CD14-positive monocyte (primary cell): Measurements from ENCODE around the gene RIMBP2. TPM values are rescaled to one million over a fixed set of nuclear protein-coding genes. Genes with fewer than 3 reads are reported as not detected.

Source experiments
- DNase-seq, 3 donors: peaks; one replicate each; pipeline ENCODE4 v3.0.0-alpha.2; 2011 to 2022
- H2AFZ ChIP-seq: 2 replicates; pipeline ENCODE4 v1.6.0; 2012; ENCODE audit warnings: mild to moderate bottlenecking, low read depth, low read length, inconsistent platforms; ENCODE audit not compliant: insufficient read depth, poor library complexity, severe bottlenecking
- H3K27ac ChIP-seq, 2 donors: 1 replicate in 1 of 2; 2 replicates in 1 of 2; pipeline ENCODE4 v1.5.1; 2012 to 2013; ENCODE audit warnings: low read length in 2 of 2, control low read depth in 1 of 2, inconsistent platforms in 1 of 2, low read depth in 1 of 2, mild to moderate bottlenecking in 1 of 2
- H3K27me3 ChIP-seq, 2 donors: one replicate each; pipeline versions ENCODE4 v1.6.0 to v1.6.1; 2011 to 2013; ENCODE audit warnings: low read length in 2 of 2; ENCODE audit not compliant: control insufficient read depth in 2 of 2, insufficient read depth in 2 of 2
- H3K36me3 ChIP-seq, 2 donors: replicated peaks in 1 of 2; 1 replicate in 1 of 2; 2 replicates in 1 of 2; pipeline versions ENCODE4 v1.5.1 to v1.6.1; 2012 to 2013; ENCODE audit warnings: low read length in 2 of 2, control low read depth in 1 of 2, inconsistent platforms in 1 of 2, mild to moderate bottlenecking in 1 of 2; ENCODE audit not compliant: insufficient read depth in 2 of 2, control insufficient read depth in 1 of 2
- H3K4me1 ChIP-seq, 2 donors: 1 replicate in 1 of 2; 2 replicates in 1 of 2; pipeline versions ENCODE4 v1.5.1 to v1.6.1; 2012 to 2013; ENCODE audit warnings: low read length in 2 of 2, control low read depth in 1 of 2, inconsistent platforms in 1 of 2, mild to moderate bottlenecking in 1 of 2, moderate library complexity in 1 of 2; ENCODE audit not compliant: insufficient read depth in 2 of 2, control insufficient read depth in 1 of 2
- H3K4me2 ChIP-seq: replicated peaks from 2 replicates; pipeline ENCODE3; 2012; ENCODE audit warnings: low read length, moderate library complexity, mild to moderate bottlenecking; ENCODE audit not compliant: poor library complexity, severe bottlenecking; ENCODE audit errors: extremely low read depth
- H3K4me3 ChIP-seq, 3 experiments: fragments of 200-600 bp in 1 of 3; sonication (generic) in 1 of 3; replicated peaks in 1 of 3; 1 replicate in 2 of 3; 2 replicates in 1 of 3; pipeline ENCODE4 v1.5.1; 2011 to 2013; ENCODE audit warnings: low read length in 3 of 3, mild to moderate bottlenecking in 3 of 3, control low read depth in 2 of 3, low read depth in 2 of 3, inconsistent platforms in 1 of 3, moderate library complexity in 1 of 3
- H3K79me2 ChIP-seq: 2 replicates; pipeline ENCODE4 v1.6.0; 2012; ENCODE audit warnings: mild to moderate bottlenecking, control low read depth, inconsistent platforms, low read length, moderate library complexity; ENCODE audit not compliant: insufficient read depth
- H3K9ac ChIP-seq: 2 replicates; pipeline ENCODE4 v1.6.0; 2017; ENCODE audit warnings: low read length, mild to moderate bottlenecking; ENCODE audit not compliant: insufficient read depth, poor library complexity, severe bottlenecking
- H3K9me3 ChIP-seq, 2 donors: replicated peaks in 1 of 2; 1 replicate in 1 of 2; 2 replicates in 1 of 2; pipeline versions ENCODE4 v1.5.1 to v1.6.1; 2012 to 2013; ENCODE audit warnings: low read length in 2 of 2, control low read depth in 1 of 2; ENCODE audit not compliant: control insufficient read depth in 1 of 2, insufficient read depth in 1 of 2
- H4K20me1 ChIP-seq: 2 replicates; pipeline ENCODE4 v1.6.0; 2012; ENCODE audit warnings: mild to moderate bottlenecking, low read length, control low read depth, moderate library complexity; ENCODE audit not compliant: insufficient read depth
- H3K27ac Mint-ChIP-seq, 7 donors: one replicate each; pipeline ENCODE4 v1.8.0; 2020; ENCODE audit warnings: mild to moderate bottlenecking in 7 of 7, mixed read lengths in 7 of 7, moderate library complexity in 6 of 7, inconsistent platforms in 2 of 7
- H3K27me3 Mint-ChIP-seq, 3 donors: one replicate each; pipeline ENCODE4 v1.8.0; 2021 to 2022; ENCODE audit warnings: low read depth in 3 of 3, mild to moderate bottlenecking in 3 of 3, mixed read lengths in 3 of 3, moderate library complexity in 3 of 3, inconsistent platforms in 1 of 3
- H3K36me3 Mint-ChIP-seq, 2 donors: one replicate each; pipeline ENCODE4 v1.8.0; 2020; ENCODE audit warnings: mixed read lengths in 2 of 2, inconsistent platforms in 1 of 2, mild to moderate bottlenecking in 1 of 2
- H3K4me1 Mint-ChIP-seq: one replicate; pipeline ENCODE4 v1.8.0; 2020; ENCODE audit warnings: mild to moderate bottlenecking, mixed read lengths
- H3K4me3 Mint-ChIP-seq, 2 donors: one replicate each; pipeline ENCODE4 v1.8.0; 2020; ENCODE audit warnings: mild to moderate bottlenecking in 2 of 2, mixed read lengths in 2 of 2, moderate library complexity in 1 of 2
- H3K9me3 Mint-ChIP-seq, 7 donors: one replicate each; pipeline ENCODE4 v1.8.0; 2020 to 2022; ENCODE audit warnings: mixed read lengths in 7 of 7, mild to moderate bottlenecking in 6 of 7, moderate library complexity in 6 of 7, inconsistent platforms in 2 of 7
- WGBS: methylation state at CpG from one replicate; pipeline ENCODE4 v1.1.5; 2013; ENCODE audit warnings: missing lambda C conversion rate; ENCODE audit not compliant: insufficient coverage; 5-methylcytosine and 5-hydroxymethylcytosine counted together
- intact Hi-C, 2 donors: fragments of 100-400 bp; cut with micrococcal nuclease; formaldehyde crosslinking; loops; one replicate each; pipeline versions ENCODE4 v1.15.0 to v1.15.1; 2023
- polyA plus RNA-seq, 3 donors: library from polyadenylated mRNA; depleted of rRNA in 1 of 3; unstranded in 2 of 3; stranded (reverse) in 1 of 3; fragments of 300-500 nt in 2 of 3; fragments of >200 nt in 1 of 3; fragmentation: Illumina TruSeq in 2 of 3; gene quantifications; 1 replicate in 2 of 3; 2 replicates in 1 of 3; pipeline ENCODE4 v1.2.3, GENCODE V29; 2012 to 2021
- TF ChIP-seq, protein P1 (sequence below): fragments of 200-600 bp; IDR thresholded peaks from one replicate; pipeline ENCODE4 v1.8.0; 2022; ENCODE audit warnings: antibody characterized with exemption, mild to moderate bottlenecking

The RIMBP2 gene
- polyA plus RNA-seq, 3 donors = not detected

DNA sequence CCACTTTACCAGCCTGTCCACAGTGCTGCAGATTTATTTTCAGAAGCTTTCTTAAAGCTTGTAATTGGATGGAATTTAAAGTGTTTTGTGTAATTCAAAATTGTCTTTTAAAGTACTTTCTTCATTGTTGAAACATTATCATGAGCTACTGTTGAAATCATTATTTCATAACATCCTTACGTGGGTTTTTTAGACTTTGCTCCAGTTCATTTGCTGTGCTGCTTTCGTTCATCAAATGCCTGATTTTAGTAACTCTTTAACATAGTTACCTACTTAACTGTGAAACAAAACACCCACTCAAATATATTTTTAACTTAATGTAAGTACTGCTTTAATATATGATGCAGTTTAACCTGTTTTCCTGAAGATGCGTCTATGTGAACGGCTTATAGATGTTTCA is 330.9 kb downstream of the RIMBP2 start:
- peaks cover 0 to 3% of the 10 kb centered on the region in 2 donors for H3K9me3 ChIP-seq
- no peaks in the 10 kb centered on the region for H3K27me3 ChIP-seq
- Mint-ChIP-seq H3K9me3 (peaks cover 0 to 6% (median 3%) of the 10 kb centered on the region in 7 donors), H3K36me3 (no peaks in the 10 kb centered on the region), H3K4me3 (no peak overlapping the region), H3K4me1 (no peaks in the 10 kb centered on the region), H3K27ac (no peak overlapping the region), H3K27me3 (peaks cover 0 to 2% (median 1%) of the 10 kb centered on the region in 3 donors)
- 100% methylated on average over 2 of the region's 4 CpGs for WGBS
- TF ChIP-seq, protein P1, sequence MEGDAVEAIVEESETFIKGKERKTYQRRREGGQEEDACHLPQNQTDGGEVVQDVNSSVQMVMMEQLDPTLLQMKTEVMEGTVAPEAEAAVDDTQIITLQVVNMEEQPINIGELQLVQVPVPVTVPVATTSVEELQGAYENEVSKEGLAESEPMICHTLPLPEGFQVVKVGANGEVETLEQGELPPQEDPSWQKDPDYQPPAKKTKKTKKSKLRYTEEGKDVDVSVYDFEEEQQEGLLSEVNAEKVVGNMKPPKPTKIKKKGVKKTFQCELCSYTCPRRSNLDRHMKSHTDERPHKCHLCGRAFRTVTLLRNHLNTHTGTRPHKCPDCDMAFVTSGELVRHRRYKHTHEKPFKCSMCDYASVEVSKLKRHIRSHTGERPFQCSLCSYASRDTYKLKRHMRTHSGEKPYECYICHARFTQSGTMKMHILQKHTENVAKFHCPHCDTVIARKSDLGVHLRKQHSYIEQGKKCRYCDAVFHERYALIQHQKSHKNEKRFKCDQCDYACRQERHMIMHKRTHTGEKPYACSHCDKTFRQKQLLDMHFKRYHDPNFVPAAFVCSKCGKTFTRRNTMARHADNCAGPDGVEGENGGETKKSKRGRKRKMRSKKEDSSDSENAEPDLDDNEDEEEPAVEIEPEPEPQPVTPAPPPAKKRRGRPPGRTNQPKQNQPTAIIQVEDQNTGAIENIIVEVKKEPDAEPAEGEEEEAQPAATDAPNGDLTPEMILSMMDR = no peak
- no peak overlapping the region for H3K4me3 ChIP-seq
- no peak overlapping the region for H3K4me2 ChIP-seq
- H3K79me2 ChIP-seq = no peaks in the 10 kb centered on the region
- H3K36me3 ChIP-seq = no peaks in the 10 kb centered on the region
- H2AFZ ChIP-seq = no peak overlapping the region
- no peaks in the 10 kb centered on the region for H4K20me1 ChIP-seq
- intact Hi-C loops = no loop called here
- no peaks in the 10 kb centered on the region for H3K4me1 ChIP-seq
- no peak for DNase-seq
- no peak overlapping the region for H3K9ac ChIP-seq
- no peak overlapping the region for H3K27ac ChIP-seq

DNA sequence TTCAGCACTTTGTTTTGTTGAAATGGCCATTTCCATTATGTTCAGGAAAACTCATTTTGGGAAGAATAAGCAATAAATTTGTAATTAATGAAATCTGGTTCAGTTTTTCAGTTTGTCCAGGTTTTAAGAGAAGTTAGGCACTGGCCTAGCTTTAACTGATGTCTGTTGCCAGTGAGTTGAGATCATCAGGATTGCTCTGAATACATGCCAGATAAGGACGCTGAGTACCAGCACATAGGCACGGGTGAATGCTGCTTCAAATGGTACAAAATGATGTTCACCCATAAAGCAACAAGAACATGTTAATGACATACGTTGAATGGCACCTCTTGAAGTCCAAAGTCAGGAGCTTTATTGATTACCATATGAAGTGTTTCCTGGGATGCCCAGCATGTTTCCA is 331.9 kb downstream of the RIMBP2 start:
- TF ChIP-seq, protein P1 = no peak
- Histone ChIP-seq H4K20me1 (no peaks in the 10 kb centered on the region), H2AFZ (no peak overlapping the region), H3K4me1 (no peaks in the 10 kb centered on the region), H3K9ac (no peak overlapping the region), H3K79me2 (no peaks in the 10 kb centered on the region), H3K27me3 (no peaks in the 10 kb centered on the region), H3K4me2 (no peak overlapping the region), H3K4me3 (no peak overlapping the region), H3K36me3 (no peaks in the 10 kb centered on the region), H3K27ac (no peak overlapping the region), H3K9me3 (peaks cover 0 to 3% of the 10 kb centered on the region in 2 donors)
- Mint-ChIP-seq H3K4me3 (no peak overlapping the region), H3K9me3 (peaks cover 0 to 6% (median 3%) of the 10 kb centered on the region in 7 donors), H3K4me1 (no peaks in the 10 kb centered on the region), H3K36me3 (no peaks in the 10 kb centered on the region), H3K27me3 (peaks cover 0 to 1% (median 0%) of the 10 kb centered on the region in 3 donors), H3K27ac (no peak overlapping the region)
- intact Hi-C loops = no loop called here
- WGBS = 87% methylated on average over 3 of the region's 3 CpGs
- no peak for DNase-seq
